Adrenal gland (tissue), 12 donors: ENCODE results near the gene RBFOX1. TPM values are rescaled to one million over a fixed set of nuclear protein-coding genes. Genes with fewer than 3 reads are reported as not detected.

ENCODE experiments used
- DNase-seq, 7 donors: peaks; one replicate each; pipeline ENCODE4 v3.0.0-alpha.2; 2019 to 2020
- H3K27ac ChIP-seq, 5 donors: fragments of 200-600 bp; sonication (generic) in 4 of 5; 1 replicate in 3 of 5; 2 replicates in 2 of 5; pipeline versions ENCODE4 v1.5.1 to v1.8.0; 2016 to 2020; ENCODE audit warnings: mild to moderate bottlenecking in 1 of 5
- H3K27me3 ChIP-seq: fragments of 200-600 bp; 2 replicates; pipeline ENCODE4 v1.8.0; 2021
- H3K36me3 ChIP-seq, 2 donors: fragments of 200-600 bp; replicated peaks in 1 of 2; 1 replicate in 1 of 2; 2 replicates in 1 of 2; pipeline versions ENCODE4 v1.5.1 to v1.8.0; 2018 to 2022
- H3K4me1 ChIP-seq, 2 donors: fragments of 200-600 bp; replicated peaks in 1 of 2; 1 replicate in 1 of 2; 2 replicates in 1 of 2; pipeline versions ENCODE4 v1.5.1 to v1.8.0; 2018 to 2021
- H3K4me3 ChIP-seq, 4 donors: fragments of 200-600 bp; sonication (generic) in 3 of 4; one replicate each; pipeline ENCODE4 v1.5.1; 2016 to 2018
- H3K9me3 ChIP-seq, 3 donors: fragments of 200-600 bp; sonication (generic) in 1 of 3; replicated peaks in 1 of 3; 1 replicate in 2 of 3; 2 replicates in 1 of 3; pipeline versions ENCODE4 v1.5.1 to v1.8.0; 2016 to 2021
- CTCF ChIP-seq, 6 experiments: fragments of 450-650 bp in 4 of 6; fragments of 200-600 bp in 2 of 6; sonication (generic) in 1 of 6; IDR thresholded peaks; 1 replicate in 5 of 6; 2 replicates in 1 of 6; pipeline versions ENCODE4 v1.5.1 to v1.8.0; 2016 to 2021; ENCODE audit warnings: antibody characterized with exemption in 6 of 6, mild to moderate bottlenecking in 2 of 6, moderate library complexity in 1 of 6
- POLR2A ChIP-seq, 2 donors: fragments of 450-650 bp; IDR thresholded peaks; one replicate each; pipeline ENCODE4 v1.6.1; 2017; ENCODE audit warnings: antibody characterized with exemption in 2 of 2, mild to moderate bottlenecking in 2 of 2, moderate library complexity in 1 of 2
- WGBS, 4 donors: extraction: QIAGEN DNeasy Blood & Tissue Kit in 2 of 4; methylation state at CpG; one replicate each; pipeline versions ENCODE4 v1.1.5 to v1.1.7; 2013 to 2017; 5-methylcytosine and 5-hydroxymethylcytosine counted together
- intact Hi-C, 2 donors: fragments of 100-400 bp; cut with DNase I; formaldehyde crosslinking; loops; one replicate each; pipeline versions ENCODE4 v1.14.1 to v1.15.0; 2022 to 2023
- polyA plus RNA-seq, 3 donors: library from polyadenylated mRNA; stranded (reverse); fragments of 200-250 nt in 2 of 3; fragments of 350-450 nt in 1 of 3; fragmentation: Illumina TruSeq in 1 of 3; extraction: RNeasy Lipid Tissue Mini Kit (QIAGEN cat#74804) in 1 of 3; gene quantifications; one replicate each; pipeline ENCODE4 v1.2.3, GENCODE V29; 2013 to 2014
- total RNA-seq, 9 donors: library from RNA; depleted of rRNA in 4 of 9; stranded (reverse); fragments of >200 nt in 4 of 9; fragments of 120-200 nt in 1 of 9; fragmentation: NEBNext Ultra II Directional in 1 of 9; extraction: Animal tissue kit (Norgen Biotek cat#: 25700) in 1 of 9; gene quantifications; one replicate each; pipeline versions ENCODE4 v1.1.0 to v1.2.4, GENCODE V29; 2013 to 2023
- donor health status: healthy with polysubstance abuse.
- donor health status: Bipolar disorder and iron deficiency.
- donor health status: DM: yes; HTN: yes; CAD: no.
- donor health status: DM: no; HTN: no; CAD: no.
- donor health status: DM: no; HTN: no; CAD: no.
- donor health status: DM: yes; HTN: yes; CAD: no.

RBFOX1 gene
- total and polyA plus RNA-seq, 12 donors = 0.19 to 6.3 (median 0.71) TPM; not detected in 4

GRCh38 chr16:7482032-7482431, 149.4 kb downstream of the RBFOX1 start:
- DNase-seq = no peak
- WGBS, 4 donors = 82 to 86% (median 84%) methylated on average over 10 of the region's 10 CpGs
- TF ChIP-seq POLR2A (IDR thresholded peaks at IDR 0.05) = no peak
- TF ChIP-seq CTCF (IDR thresholded peaks at IDR 0.05) = no peak
- intact Hi-C loops = no loop called here
- Histone ChIP-seq H3K9me3 (no peaks in the 10 kb centered on the region), H3K27ac (no peak overlapping the region), H3K27me3 (no peaks in the 10 kb centered on the region), H3K36me3 (no peaks in the 10 kb centered on the region), H3K4me1 (no peaks in the 10 kb centered on the region), H3K4me3 (no peak overlapping the region)

GRCh38 chr16:7482596-7483290, 150.1 kb downstream of the RBFOX1 start:
- no peak for DNase-seq
- WGBS, 4 donors = 53 to 75% (median 63%) methylated on average over 10 of the region's 10 CpGs
- Histone ChIP-seq H3K4me3 (no peak overlapping the region), H3K36me3 (no peaks in the 10 kb centered on the region), H3K27ac (no peak overlapping the region), H3K27me3 (no peaks in the 10 kb centered on the region), H3K4me1 (no peaks in the 10 kb centered on the region), H3K9me3 (no peaks in the 10 kb centered on the region)
- intact Hi-C loops = no loop called here
- TF ChIP-seq POLR2A (IDR thresholded peaks at IDR 0.05) = no peak
- no peak for TF ChIP-seq CTCF (IDR thresholded peaks at IDR 0.05)

- WGBS, 4 donors = 63 to 77% (median 71%) methylated on average over 12 of the region's 12 CpGs
- Histone ChIP-seq H3K9me3 (no peaks in the 10 kb centered on the region), H3K36me3 (no peaks in the 10 kb centered on the region), H3K27me3 (no peaks in the 10 kb centered on the region), H3K4me3 (no peak overlapping the region), H3K27ac (no peak overlapping the region), H3K4me1 (no peaks in the 10 kb centered on the region)
- intact Hi-C loops = no loop called here
- no peak for DNase-seq
- TF ChIP-seq CTCF (IDR thresholded peaks at IDR 0.05) (no peak), POLR2A (IDR thresholded peaks at IDR 0.05) (no peak)
These were observed 155.1 kb downstream of the RBFOX1 start for GRCh38 chr16:7487574-7488323.

- TF ChIP-seq POLR2A (IDR thresholded peaks at IDR 0.05) = no peak
- TF ChIP-seq CTCF (IDR thresholded peaks at IDR 0.05) = no peak
- no peak overlapping the region for H3K27ac ChIP-seq
- H3K4me3 ChIP-seq = no peak overlapping the region
- WGBS, 4 donors = 16 to 33% (median 23%) methylated on average over 1 of the region's 1 CpG
- intact Hi-C loops = no loop called here
- H3K36me3 ChIP-seq = no peaks in the 10 kb centered on the region
- no peaks in the 10 kb centered on the region for H3K9me3 ChIP-seq
- no peaks in the 10 kb centered on the region for H3K4me1 ChIP-seq
- no peaks in the 10 kb centered on the region for H3K27me3 ChIP-seq
- no peak for DNase-seq
These were observed 159.5 kb downstream of the RBFOX1 start for GRCh38 chr16:7492122-7492521.
